Fibroblast of mammary gland (primary cell): ENCODE measurements around the gene TACSTD2.
"Not testable (repeated sequence)": the region's sequence is repeated elsewhere in the genome, so short reads cannot be mapped to it uniquely, and the experiment has no call there.

Source experiments
- DNase-seq: peaks from one replicate; pipeline ENCODE4 v3.0.0-alpha.2; 2010; ENCODE audit warnings: low read depth
- H3K4me3 ChIP-seq: 2 replicates; pipeline ENCODE4 v1.5.1; 2011; ENCODE audit warnings: low read depth, mild to moderate bottlenecking, low read length, moderate library complexity; ENCODE audit not compliant: control insufficient read depth
- CTCF ChIP-seq: conservative IDR thresholded peaks from 2 replicates; pipeline ENCODE4 v1.5.1; 2011; ENCODE audit warnings: low read depth, low read length, inconsistent platforms; ENCODE audit not compliant: control insufficient read depth, insufficient read depth

TACSTD2 gene

GRCh38 chr1:58551186-58552140, 25.6 kb downstream of the TACSTD2 start:
- no peak for DNase-seq
- no peak for TF ChIP-seq CTCF
- no peak overlapping the region for H3K4me3 ChIP-seq

GRCh38 chr1:58549291-58549690, 27.8 kb downstream of the TACSTD2 start:
- DNase-seq, H3K4me3 ChIP-seq: not testable (repeated sequence)

GRCh38 chr1:58548371-58548770, 28.7 kb downstream of the TACSTD2 start:
- H3K4me3 ChIP-seq, result no peak overlapping the region
- DNase-seq, result no peak
- no peak for TF ChIP-seq CTCF

GRCh38 chr1:58546520-58547308, 30.3 kb downstream of the TACSTD2 start, which contains the start of gene OMA1:
OMA1 (minus strand) TSS chr1:58546726; CDS start chr1:58539294, 7,432 bp downstream.
- peak within 1 kb of the TSS; percentile 58 for H3K4me3 ChIP-seq
- peak; percentile 86 for TF ChIP-seq CTCF
- peak; percentile 97 for DNase-seq

- peak; percentile 68 for DNase-seq
- TF ChIP-seq CTCF, result no peak
- H3K4me3 ChIP-seq, result peak overlapping the region; percentile 58
These were observed 31.2 kb downstream of the TACSTD2 start for GRCh38 chr1:58545591-58546519.

- no peak for DNase-seq
- no peak for TF ChIP-seq CTCF
- no peak overlapping the region for H3K4me3 ChIP-seq
These were observed 33.8 kb downstream of the TACSTD2 start for GRCh38 chr1:58543260-58543659.
